ENCODE measurements around the gene KRTAP2-4.

Gene KRTAP2-4

GRCh38 chr17:41064301-41064700 lies 1.4 kb downstream of the KRTAP2-4 start:
- TF ChIP-seq CREB1 (IDR thresholded peaks at IDR 0.05; ENCODE audit: low read depth) (no peak), CEBPB (IDR thresholded peaks at IDR 0.05) (no peak), ZBTB7A (IDR thresholded peaks at IDR 0.05; ENCODE audit: low read depth) (no peak), TEAD4 (IDR thresholded peaks at IDR 0.05) (no peak), YY1 (IDR thresholded peaks at IDR 0.05; ENCODE audit: low read depth) (no peak), FOXM1 (IDR thresholded peaks at IDR 0.05; ENCODE audit: borderline replicate concordance, low read depth) (no peak), REST (IDR thresholded peaks at IDR 0.05; ENCODE audit: low read depth) (no peak), TAF1 (IDR thresholded peaks at IDR 0.05; ENCODE audit: low read depth) (no peak), EP300 (IDR thresholded peaks at IDR 0.05; ENCODE audit: borderline replicate concordance) (no peak), EGR1 (IDR thresholded peaks at IDR 0.05) (no peak), RAD21 (IDR thresholded peaks at IDR 0.05; ENCODE audit: low read depth) (no peak), NFIC (IDR thresholded peaks at IDR 0.05) (no peak), TCF12 (IDR thresholded peaks at IDR 0.05; ENCODE audit: low read depth) (no peak)
- TF ChIP-seq, protein P1, sequence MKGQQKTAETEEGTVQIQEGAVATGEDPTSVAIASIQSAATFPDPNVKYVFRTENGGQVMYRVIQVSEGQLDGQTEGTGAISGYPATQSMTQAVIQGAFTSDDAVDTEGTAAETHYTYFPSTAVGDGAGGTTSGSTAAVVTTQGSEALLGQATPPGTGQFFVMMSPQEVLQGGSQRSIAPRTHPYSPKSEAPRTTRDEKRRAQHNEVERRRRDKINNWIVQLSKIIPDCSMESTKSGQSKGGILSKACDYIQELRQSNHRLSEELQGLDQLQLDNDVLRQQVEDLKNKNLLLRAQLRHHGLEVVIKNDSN (IDR thresholded peaks at IDR 0.05), result no peak
- TF ChIP-seq, protein P2, sequence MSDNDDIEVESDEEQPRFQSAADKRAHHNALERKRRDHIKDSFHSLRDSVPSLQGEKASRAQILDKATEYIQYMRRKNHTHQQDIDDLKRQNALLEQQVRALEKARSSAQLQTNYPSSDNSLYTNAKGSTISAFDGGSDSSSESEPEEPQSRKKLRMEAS (IDR thresholded peaks at IDR 0.05), result no peak

- TF ChIP-seq NFIC (IDR thresholded peaks at IDR 0.05), result no peak
- TF ChIP-seq RAD21 (IDR thresholded peaks at IDR 0.05; ENCODE audit: low read depth), result no peak
- no peak for TF ChIP-seq CREB1 (IDR thresholded peaks at IDR 0.05; ENCODE audit: low read depth)
- no peak for TF ChIP-seq CEBPB (IDR thresholded peaks at IDR 0.05)
- TF ChIP-seq ZBTB7A (IDR thresholded peaks at IDR 0.05; ENCODE audit: low read depth), result no peak
- TF ChIP-seq EP300 (IDR thresholded peaks at IDR 0.05; ENCODE audit: borderline replicate concordance), result no peak
- TF ChIP-seq TAF1 (IDR thresholded peaks at IDR 0.05; ENCODE audit: low read depth), result no peak
- no peak for TF ChIP-seq TEAD4 (IDR thresholded peaks at IDR 0.05)
- no peak for TF ChIP-seq YY1 (IDR thresholded peaks at IDR 0.05; ENCODE audit: low read depth)
- TF ChIP-seq, protein P2 (IDR thresholded peaks at IDR 0.05), result no peak
These were observed 2.2 kb downstream of the KRTAP2-4 start for GRCh38 chr17:41063449-41063848.

- TF ChIP-seq CEBPB (IDR thresholded peaks at IDR 0.05) (no peak), FOXM1 (IDR thresholded peaks at IDR 0.05; ENCODE audit: borderline replicate concordance, low read depth) (no peak), TEAD4 (IDR thresholded peaks at IDR 0.05) (peak; percentile 43; the same call in 1 of the 2 replicates), NFIC (IDR thresholded peaks at IDR 0.05) (no peak), YY1 (IDR thresholded peaks at IDR 0.05; ENCODE audit: low read depth) (no peak), CREB1 (IDR thresholded peaks at IDR 0.05; ENCODE audit: low read depth) (no peak), TAF1 (IDR thresholded peaks at IDR 0.05; ENCODE audit: low read depth) (no peak), REST (IDR thresholded peaks at IDR 0.05; ENCODE audit: low read depth) (no peak), EP300 (IDR thresholded peaks at IDR 0.05; ENCODE audit: borderline replicate concordance) (no peak), RAD21 (IDR thresholded peaks at IDR 0.05; ENCODE audit: low read depth) (no peak; the same call in 1 of the 2 replicates)
- TF ChIP-seq, protein P2 (IDR thresholded peaks at IDR 0.05), result peak; percentile 75
- TF ChIP-seq, protein P1 (IDR thresholded peaks at IDR 0.05), result no peak
These were observed 3.7 kb downstream of the KRTAP2-4 start for GRCh38 chr17:41061964-41062363.

GRCh38 chr17:41060052-41060604 lies 5.6 kb downstream of the KRTAP2-4 start, which contains the start of gene KRTAP2-3:
KRTAP2-3 (minus strand) TSS chr17:41060114; CDS start chr17:41060050, 64 bp downstream.
- TF ChIP-seq YY1 (IDR thresholded peaks at IDR 0.05; ENCODE audit: low read depth) (peak; percentile 46; the same call in 1 of the 2 replicates), EGR1 (IDR thresholded peaks at IDR 0.05) (no peak), CREB1 (IDR thresholded peaks at IDR 0.05; ENCODE audit: low read depth) (no peak), CEBPB (IDR thresholded peaks at IDR 0.05) (no peak), ZBTB7A (IDR thresholded peaks at IDR 0.05; ENCODE audit: low read depth) (no peak), RAD21 (IDR thresholded peaks at IDR 0.05; ENCODE audit: low read depth) (no peak), NFIC (IDR thresholded peaks at IDR 0.05) (peak; percentile 60), TEAD4 (IDR thresholded peaks at IDR 0.05) (peak; percentile 92), REST (IDR thresholded peaks at IDR 0.05; ENCODE audit: low read depth) (no peak), EP300 (IDR thresholded peaks at IDR 0.05; ENCODE audit: borderline replicate concordance) (peak; percentile 76), FOXM1 (IDR thresholded peaks at IDR 0.05; ENCODE audit: borderline replicate concordance, low read depth) (peak; percentile 42; the same call in 1 of the 2 replicates), TCF12 (IDR thresholded peaks at IDR 0.05; ENCODE audit: low read depth) (peak; percentile 54; the same call in 1 of the 2 replicates), TAF1 (IDR thresholded peaks at IDR 0.05; ENCODE audit: low read depth) (no peak)
- TF ChIP-seq, protein P2 (IDR thresholded peaks at IDR 0.05), result peak; percentile 67
- TF ChIP-seq, protein P1 (IDR thresholded peaks at IDR 0.05), result no peak

Measured in Ishikawa (cell line).